GM19463 (cell line): ENCODE data around the gene DYRK1A.

ENCODE experiments used
- ATAC-seq: cut with Tn5 transposase; IDR thresholded peaks from one replicate; pipeline ENCODE4 v1.9.1; 2021; ENCODE audit warnings: mild to moderate bottlenecking, moderate library complexity; ENCODE audit not compliant: unreplicated experiment

The DYRK1A gene

DNA sequence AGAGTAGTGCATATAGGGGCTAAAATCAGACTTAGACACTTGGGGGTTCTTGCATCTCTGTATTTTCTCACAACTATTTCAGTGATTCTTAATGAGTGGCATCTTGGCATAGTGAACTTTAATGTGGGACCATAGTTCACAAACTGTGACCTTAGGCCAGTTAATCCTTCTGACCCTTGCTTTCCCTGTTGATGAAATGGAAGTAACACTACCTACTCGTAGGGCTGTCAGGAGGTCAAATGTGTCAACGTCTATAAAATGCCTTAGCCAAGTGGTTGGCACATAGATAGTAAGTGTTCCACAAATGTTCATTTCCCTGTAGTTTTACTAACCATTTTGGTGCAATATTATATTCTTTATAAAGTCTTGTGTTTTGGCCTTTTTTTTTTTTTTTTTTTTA, 49.4 kb downstream of the DYRK1A start:
- ATAC-seq = no peak

DNA sequence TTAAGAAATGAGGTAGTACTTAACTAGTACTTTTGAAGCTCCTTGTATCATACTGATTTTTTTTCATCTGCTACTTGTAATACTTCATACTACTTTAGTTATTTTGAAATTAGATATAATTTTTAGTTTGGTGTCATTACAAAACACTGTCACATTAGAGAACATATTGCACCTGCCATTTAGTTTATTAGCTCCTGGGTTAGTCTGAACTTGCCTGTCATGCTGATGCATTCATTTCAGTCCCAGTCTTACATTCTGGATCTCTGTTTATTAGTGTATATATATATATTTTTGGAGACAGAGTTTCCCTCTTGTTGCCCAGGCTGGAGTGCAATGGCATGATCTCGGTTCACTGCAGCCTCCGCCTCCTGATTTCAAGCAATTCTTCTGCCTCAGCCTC, 50.3 kb downstream of the DYRK1A start:
- ATAC-seq = no peak

DNA sequence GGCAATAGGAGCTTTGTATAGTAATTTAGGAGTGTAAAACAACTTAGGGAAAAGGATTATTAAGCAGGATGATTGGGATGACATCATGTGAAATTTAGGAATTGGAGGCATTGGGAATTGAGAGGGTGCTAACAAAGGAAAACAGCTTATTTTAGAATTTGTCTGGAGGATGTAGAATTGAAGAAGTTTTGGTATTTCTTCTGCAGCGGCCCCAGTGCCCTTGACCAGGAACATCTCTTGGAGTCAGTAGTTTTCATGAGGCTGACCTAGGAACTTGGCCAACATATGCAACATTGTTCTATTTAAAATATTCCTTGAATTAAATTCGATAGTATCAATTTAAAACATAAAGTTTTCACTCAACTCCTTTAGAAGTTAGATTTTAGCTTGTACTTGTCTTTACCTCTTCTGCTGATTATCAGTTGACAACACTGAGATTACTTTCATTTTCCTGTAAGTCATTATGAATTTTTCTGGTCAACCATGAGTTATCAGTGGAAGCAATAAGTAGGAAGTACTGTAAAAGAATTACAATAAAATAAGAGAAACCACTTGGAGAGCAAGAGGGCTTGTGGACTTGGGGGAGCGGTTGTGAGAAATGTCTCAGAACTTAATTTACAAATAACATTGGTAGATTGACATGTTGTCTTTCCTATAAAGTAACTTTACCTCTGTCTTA, 52.8 kb downstream of the DYRK1A start:
- ATAC-seq = no peak

DNA sequence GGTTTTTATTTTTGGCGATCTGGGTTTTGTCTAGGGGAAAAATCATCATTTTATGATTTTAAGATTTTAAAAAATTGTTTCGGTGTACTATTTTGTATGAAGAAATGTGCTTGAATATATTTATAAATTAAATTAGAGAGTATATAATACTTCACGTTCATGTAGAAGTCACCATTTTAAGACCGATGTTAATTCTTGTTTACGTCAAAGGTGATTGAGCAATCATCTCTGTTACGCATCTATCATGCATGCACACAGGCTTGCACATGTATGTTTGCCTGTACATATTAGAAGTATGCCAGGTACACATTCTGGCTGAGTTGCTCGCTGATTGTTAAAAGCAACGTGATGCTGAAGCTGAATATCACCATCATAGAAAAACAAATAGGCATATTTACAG, 54.7 kb downstream of the DYRK1A start:
- no peak for ATAC-seq

DNA sequence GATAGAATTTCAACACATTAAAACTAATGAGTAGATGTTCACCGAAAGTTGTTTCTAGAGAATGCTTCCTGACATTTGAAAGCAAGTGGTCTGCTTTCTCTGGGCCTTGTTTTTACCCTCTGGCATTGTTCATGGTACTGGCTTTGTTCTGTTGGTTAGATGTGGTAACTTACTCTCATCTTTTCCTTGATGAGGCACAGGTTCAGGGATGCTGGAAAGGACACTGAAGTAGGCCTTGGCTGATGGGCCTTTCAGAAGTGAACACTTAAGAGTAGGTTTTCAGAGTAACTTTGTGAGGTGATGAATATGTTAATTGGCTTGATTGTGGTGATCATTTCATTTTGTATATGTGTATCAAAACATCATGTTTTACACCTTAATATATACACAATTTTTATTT, 55.8 kb downstream of the DYRK1A start:
- no peak for ATAC-seq

DNA sequence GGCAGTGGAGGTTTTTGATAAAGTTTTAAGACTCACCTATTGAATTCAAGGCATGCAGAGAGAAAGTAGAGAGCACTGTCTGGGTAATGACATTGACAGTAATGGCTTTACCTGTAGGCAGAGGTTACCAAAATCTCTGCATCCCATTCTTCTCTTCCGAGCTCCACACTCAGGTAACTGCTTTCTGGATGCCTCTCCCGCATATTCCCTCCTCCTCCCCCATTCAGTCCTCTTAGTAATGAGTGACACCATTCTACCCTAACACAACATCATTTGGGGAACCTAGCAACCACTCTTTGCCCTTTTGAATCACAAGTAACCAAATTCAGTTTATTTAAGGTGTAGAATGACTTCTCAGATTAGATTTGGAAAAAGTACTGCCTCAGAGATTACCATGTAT, 56.5 kb downstream of the DYRK1A start:
- ATAC-seq = no peak

DNA sequence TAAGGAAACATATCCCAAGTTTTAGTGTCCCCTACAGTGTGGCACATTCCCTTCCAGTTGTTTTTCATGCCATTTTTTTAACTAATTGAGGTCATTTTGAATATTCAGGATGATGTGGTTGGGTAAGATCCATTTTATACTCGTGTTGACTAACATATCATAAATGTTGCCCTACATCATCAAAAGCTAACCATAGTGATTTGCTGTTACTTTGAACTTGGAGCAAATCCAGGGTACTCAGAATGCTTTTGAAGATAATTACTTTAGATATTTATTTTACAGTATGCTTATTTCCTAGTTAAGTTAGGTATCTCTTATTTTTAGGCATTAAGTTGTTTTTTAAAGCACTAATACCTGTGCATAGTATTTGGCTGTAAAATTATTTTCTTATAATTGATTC, 57.8 kb downstream of the DYRK1A start:
- no peak for ATAC-seq

DNA sequence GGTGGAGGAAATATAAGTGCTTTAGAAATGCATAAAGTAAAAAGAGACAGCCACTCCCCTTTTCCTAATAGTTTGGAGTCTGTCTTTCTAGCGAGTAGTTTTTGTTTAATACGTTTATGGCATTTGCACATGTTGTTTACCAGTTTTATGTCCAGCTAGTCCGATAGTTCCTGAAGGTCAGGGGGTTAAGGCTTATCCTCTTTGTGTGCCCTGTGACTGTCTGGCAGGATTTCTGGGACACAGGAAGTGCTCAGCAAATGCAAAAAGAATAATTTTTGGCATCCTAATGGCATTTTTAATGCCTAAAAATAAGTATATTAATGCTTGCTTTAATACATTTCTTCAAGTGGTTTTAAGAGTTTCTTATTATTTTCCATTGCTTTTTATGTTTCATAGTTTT, 58.4 kb downstream of the DYRK1A start:
- no peak for ATAC-seq

DNA sequence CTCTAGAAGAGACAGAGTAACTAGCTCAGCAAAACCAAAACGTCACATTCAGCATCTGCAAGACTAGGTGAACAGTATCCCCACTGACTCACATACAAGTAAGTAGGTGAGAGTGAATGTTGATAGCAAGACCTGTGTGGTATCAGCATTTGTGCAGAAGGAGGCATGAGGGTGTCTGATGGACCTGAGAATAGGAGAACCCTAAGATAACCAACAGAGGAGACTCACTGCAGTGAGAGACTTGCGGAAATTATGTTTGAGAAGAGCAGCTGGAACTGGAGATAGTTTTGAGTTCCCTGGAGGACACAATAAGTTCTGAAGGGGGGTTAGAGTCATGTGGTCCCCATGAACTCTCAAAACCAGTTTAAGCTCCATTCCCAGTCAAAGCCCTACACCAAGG, 59.1 kb downstream of the DYRK1A start:
- ATAC-seq = no peak

DNA sequence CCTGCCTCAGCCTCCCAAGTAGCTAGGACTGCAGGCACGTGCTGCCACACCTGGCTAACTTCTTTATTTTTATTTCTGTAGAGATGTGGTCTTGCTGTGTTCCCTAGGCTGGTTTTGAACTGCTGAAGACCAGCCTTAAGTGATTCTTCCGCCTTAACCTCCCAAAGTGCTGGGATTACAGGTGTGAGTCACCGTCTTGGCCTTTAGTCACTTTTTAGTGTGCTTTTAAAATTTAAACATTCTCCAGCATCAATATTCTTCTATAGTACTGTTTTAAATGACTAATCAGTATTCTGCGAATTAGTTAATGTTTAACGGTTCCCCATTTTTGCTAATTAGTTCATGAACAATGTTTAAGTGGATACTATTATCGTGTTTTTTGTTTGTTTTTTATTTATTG, 60.6 kb downstream of the DYRK1A start:
- ATAC-seq = no peak

DNA sequence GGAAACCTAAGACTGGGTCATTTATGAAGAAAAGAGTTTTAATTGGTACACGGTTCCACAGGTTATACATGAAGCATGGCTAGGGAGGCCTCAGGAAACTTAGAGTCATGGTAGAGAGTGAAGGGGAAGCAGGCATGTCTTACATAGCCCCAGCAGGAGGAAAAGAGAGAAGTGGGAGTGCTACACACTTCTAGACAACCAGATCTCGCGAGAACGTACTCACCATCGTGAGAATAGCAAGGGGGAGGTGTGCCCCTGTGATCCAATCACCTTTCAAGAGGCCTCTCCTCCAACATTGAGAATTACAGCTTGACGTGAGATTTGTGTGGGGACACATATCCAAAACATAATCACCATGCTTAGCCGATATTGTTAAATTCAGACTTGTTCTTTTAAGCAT, 62.8 kb downstream of the DYRK1A start:
- ATAC-seq = no peak

DNA sequence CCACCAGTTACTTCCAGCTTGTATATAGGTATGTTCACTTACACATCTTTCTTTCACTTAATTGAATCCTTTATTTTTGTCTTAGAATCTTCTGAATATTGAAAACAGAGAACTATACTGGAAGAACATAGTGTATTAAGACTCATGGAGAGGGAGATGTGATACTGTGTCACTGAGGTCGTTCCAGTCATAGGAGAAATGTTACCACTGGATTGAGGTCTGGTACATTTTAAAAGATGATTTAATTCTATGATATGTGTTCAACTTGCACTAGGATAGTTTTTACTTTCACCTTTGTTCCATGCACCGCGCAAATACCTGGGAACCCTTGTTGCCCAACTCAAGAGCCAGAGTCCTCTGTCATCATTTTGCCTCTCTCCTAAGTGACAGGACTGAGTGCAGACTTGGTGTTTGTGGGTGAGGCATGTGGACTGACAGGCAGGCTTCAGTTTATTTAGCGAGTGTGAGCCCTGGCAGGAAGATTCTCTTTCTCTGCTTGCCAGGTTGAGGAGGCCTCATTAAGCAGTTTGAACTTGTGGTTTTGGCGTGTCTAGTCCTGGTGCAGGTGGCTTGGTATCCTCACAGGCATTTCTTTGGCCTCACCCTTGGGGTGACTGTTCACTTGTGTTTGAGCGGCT, 63.7 kb downstream of the DYRK1A start:
- ATAC-seq = no peak

DNA sequence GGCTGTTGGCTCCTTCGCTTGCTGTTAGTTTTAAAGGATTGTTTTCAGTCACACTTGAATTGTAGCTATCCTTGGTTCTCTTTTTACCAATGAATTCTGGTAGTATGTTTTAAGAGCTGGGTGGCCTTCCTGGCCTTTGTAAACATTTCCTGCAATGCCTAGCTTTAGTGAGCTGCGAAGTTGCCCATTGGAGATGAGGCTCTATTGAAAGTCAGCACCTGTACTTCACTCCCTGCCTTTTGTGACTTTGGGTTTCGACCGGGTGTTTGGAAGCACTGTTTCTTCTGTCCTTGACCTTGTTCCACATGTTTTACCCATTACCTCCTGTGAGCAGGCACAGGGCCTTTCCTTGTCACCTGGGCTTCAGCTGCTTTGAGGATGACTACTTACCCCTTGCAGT, 64.7 kb downstream of the DYRK1A start:
- ATAC-seq = no peak

DNA sequence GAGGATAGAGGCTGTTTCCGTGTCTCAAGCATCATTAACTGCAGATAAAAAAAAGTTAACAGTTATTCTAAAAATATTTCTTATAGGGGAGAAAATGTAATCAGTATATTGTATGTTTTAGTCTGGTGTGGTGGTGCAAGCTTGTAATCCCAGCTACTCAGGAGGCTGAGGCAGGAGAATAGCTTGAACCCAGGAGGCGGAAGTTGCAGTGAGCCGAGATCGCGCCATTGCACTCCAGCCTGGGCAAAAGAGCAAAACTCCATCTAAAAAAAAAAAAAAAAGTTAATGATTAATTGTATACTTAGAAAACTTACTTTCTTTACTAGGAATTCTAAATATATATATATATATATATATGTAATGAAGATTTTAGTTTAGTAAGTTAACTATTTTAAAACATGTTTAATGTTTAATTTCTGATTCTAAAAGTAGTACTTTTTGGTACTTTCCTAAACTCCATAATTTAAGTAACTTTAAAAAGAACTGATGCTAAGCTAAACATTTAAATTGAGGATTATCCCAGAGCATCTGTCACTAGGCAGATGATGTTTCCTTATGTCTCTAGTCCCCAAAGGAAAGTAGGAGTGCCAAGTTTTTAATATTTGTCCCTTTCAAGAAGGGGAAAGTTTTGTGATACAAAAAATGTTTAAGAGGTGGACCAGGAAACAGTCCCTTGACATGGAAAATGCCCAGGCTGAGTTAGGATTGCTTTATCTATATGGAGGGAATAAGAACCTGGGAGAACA, 66.3 kb downstream of the DYRK1A start:
- ATAC-seq = no peak

DNA sequence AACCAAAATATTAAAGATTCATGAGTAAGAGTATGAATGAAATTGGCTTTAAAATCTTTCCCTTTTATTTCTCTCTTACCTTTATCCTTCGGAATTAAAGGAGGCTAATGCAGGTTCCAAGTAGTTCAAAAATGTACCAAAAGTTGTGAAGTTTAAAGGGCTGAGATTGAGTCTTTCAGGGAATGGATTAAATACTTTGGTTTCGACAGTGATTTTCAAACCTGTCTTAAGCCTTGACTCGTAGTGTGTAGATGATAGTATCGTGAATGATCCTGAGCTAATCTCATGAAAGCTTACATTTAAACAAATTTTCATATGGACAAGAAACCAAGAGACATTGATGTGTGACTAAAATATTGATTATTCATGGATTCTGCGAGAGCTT, 66.9 kb downstream of the DYRK1A start:
- no peak for ATAC-seq

DNA sequence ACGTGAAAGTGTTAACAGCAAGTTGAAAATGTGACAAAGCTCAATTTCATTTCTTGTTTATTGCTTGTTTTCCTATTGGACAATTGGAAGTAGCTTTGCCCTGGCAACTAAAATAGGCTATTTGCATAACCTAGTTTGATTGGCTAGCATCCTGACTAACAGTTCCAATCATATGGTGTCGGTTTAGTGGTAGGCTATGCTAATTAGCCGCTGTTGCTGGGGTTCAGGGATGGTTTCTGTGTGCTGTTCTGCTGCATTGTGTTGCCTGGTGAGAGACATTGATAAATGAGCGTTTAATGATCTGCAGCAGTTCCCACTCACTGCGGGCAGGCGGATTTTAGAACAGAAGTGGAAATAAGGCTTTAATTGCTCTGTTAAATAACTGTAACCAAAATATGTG, 68.5 kb downstream of the DYRK1A start:
- ATAC-seq = no peak

DNA sequence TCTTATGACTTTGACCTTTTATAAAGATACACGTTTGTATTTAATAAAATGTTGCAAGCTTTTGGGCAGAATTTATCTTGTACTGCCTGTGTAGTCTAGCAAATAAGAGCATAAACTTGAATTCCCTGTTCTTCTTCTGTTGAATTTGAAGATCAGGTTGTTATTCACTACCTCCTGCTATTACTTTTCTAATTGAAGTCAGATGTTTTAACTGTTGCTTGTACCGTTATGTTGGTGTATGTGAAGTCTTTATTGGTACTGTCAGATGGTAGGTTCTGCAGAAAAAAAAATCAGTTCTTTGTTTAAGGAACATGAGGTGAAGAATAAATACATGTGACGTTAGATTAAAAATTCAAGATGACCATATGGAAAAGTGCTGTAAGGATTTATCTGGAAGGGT, 69.1 kb downstream of the DYRK1A start:
- ATAC-seq = no peak

DNA sequence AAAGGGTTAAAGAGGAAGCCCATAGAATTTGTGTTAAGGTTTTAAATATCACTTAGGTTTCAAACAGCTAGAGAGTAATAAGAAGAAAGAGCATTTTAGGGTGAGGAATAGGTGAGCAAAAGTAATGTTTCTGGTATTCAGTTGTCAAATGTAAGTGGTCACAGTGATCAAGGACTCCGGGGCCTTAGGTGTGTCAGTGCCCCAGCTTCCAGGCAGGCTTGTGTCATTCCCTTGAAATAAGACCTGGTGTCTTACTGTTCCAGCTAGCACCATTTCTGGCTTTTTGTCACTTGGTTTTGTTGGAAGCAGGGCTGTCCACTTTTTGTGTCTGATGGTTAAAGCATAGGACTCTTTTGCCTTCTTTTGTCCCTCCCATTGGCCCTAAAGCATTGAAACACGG, 69.6 kb downstream of the DYRK1A start:
- no peak for ATAC-seq

DNA sequence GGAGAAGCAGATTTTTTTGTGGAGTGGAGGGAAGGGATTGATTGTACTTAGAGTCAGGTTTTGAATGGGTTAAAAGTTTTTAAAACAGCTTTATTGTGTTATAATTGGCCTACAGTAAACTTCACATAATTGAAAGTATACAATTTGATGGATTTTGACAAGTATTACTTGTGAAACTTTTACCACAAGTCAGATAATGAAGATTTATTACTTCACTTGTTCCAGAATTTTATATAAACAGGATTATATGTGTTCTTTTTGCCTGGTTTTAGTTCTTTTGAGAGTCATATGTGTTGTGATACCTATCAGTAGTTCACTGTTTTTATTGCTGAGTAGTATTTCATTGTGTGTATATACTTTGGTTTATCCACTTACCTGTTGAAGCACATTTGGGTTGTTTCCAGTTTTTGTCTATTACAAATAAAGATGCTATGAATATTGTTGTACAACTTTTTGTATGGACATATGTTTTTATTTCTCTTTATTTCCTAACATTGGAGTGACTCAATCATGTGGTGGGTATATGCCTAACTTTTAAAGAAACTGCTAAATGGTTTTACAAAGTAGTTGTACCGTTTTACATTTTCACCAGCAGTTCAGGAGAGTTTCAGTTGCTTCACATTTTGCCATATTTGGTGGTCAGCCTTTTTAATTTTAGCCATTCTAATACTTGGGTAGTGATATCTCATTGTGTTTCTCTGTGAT, 71.0 kb downstream of the DYRK1A start:
- no peak for ATAC-seq

DNA sequence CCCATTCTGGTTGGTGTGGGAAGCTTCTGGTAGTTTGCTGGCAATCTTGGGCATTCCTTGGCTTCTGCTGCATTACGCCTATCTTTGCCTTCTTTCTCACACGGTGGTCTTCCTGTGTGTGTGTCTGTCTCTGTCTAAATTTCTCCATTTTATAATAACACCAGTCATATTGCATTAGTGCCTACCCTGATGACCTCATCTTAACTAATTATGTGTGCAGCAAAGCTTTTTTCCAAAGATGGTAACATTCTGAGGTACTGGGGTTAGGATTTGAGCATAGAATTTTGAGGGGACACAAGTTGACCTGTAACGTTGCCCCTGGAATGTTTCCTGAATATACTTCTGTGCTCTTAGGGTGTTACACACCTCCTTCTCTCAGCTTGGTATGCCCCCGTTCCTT, 77.1 kb downstream of the DYRK1A start:
- ATAC-seq = no peak

DNA sequence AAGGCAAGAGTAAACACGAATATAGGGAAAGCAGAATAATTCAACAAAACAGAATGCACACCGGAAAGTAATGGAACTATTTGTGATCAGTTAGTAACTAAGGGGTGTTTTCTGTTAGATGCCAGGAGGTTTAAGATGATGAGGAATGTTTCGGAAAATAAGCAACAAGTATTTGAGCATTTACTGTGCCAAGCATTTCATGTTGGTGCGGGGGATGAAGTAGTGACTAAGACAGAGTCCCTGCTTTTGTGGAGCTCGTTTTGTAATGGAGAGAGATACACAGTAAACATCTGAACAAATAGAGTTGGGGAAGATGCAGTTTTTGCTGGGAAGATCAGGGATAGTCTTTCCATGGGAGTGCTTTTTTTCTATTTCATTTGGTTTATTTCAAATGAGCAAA, 78.7 kb downstream of the DYRK1A start:
- ATAC-seq = no peak

DNA sequence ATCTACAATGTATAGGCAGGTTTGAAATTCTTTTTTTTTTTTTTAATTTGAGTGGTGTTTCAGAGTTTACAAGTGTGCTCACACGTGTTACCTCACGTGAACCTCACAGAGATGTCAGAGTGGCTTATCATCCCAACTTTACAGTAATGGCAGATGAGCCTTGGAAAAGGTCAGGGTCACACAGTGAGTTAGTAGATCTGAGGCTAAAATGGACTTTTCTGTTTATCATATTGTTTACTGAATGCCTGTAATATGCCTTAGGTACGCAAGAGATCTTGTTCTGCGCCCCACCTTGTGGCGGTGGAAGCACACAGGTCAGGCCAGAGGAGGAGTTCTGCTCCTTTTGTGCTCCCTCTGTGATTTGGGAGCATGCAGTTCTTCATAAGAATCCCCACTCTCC, 80.0 kb downstream of the DYRK1A start:
- ATAC-seq = no peak
